ENCODE data around the gene BRME1.
"Not testable (repeated sequence)": the region's sequence is repeated elsewhere in the genome, so short reads cannot be mapped to it uniquely, and the experiment has no call there.

The BRME1 gene

DNA sequence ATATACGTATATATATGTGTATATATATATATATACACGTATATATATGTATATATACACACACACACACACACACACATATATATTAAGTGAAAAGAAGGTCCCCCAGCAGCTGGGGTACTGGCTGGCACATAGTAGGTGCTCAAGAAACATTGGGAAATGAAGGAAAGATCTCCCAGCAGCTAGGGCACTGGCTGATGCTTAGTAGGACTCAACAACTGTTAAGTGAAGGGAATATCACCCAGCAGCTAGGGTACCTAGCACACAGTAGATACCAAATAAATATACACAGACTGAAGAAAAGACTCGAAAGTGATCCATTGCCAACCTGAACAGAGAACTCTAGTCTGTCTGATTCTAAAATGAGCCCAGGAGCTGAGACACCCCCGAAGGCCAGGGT, 20.1 kb upstream of the BRME1 start:
- DNase-seq (ENCODE audit: low spot score): no peak

DNA sequence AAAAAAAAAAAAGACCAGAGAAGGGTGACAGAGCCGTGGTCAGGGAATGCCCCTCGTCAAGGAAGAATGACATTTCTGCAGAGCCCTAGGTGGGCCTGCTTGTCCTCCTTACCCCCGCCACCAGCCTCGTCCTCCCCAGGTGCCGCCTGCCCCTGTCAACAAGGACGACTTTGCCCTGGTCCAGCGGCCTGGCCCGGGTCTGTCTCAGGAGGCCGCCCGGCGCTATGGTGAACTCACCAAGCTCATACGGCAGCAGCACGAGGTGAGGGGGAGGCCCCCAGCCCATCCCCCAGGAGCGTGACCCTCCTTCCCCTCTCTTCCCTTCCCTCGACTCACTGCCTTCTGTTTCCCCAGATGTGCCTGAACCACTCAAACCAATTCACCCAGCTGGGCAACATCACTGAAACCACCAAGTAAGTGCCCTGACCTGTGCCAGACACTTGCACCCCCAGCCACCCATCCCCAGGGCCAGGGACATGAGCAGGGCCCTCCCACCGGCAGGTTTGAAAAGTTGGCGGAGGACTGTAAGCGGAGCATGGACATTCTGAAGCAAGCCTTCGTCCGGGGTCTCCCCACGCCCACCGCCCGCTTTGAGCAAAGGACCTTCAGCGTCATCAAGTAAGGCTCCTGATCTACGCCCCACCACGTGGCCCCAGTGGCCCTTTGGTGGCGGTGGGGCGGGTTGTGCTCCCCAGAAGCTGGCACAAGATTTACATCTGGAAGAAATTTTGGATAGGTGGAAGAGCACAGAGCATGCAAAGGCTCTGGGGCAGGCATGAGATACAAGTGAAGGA, 17.5 kb upstream of the BRME1 start:
- DNase-seq (ENCODE audit: low spot score): no peak

DNA sequence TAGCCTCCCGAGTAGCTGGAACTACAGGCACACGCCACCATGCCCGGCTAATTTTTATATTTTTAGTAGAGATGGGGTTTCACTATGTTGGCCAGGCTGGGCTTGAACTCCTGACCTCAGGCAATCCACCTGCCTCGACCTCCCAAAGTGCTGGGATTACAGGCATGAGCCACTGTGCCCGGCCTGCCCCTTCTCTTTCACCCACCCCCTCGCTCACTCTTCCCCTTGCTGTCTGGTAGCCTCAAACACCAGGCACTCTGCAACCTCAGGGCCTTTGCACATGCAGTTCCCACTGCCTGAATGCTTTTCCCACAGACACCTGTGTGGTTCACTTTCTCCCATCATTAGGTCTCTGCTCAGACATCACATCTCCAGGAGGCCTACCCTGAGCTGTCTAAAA, 16.2 kb upstream of the BRME1 start:
- DNase-seq (ENCODE audit: low spot score): not testable (repeated sequence)

DNA sequence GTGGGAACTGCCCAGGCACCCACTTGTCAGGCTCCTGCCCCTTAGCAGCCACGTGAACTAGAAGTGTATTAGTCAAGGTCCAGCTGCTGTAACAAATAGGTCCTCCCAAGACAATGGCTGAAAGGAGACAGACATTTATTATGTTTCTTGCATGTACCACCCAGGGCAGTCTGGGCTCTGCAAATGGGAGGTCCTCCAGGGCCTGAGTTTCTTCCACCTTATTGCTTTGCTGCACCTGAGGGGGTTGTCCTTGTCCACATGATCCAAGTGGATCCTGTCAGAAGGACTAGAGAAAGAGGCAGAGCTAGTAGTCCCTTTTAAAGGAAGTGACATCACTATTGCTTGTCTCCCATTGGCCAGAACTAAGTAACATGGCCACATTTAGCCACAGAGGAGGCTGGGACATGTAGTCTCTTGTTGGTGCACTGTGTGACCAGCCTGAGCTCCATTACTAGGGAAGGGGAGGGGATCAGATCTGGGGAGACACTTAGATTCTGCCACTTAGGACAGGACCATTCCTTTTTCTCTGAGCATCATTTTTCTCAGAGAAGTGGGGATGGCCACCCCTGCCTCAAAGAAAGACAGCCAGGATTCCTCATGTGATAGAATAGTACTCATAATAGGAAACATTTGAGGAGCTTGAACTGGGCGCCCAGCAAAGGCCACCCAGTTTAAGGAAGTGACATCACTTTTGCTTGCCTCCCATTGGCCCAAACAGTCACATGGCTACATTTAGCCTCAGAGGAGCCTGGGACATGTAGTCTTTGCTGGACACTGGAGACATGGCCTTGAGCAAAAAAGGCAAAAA, 15.2 kb upstream of the BRME1 start:
- no peak for DNase-seq (ENCODE audit: low spot score)

DNA sequence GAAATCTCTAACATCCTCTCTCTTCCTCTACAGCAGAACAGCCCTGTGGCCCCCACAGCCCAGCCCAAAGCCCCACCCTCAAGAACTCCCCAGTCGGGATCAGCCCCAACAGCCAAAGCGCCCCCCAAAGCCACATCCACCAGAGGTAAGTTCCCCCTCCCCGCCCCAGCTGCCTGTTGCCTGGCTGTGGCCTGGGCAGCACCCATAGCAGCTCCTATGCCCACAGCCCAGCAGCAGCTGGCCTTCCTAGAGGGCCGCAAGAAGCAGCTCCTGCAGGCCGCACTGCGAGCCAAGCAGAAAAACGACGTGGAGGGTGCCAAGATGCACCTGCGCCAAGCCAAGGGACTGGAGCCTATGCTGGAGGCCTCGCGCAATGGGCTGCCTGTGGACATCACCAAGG, 14.6 kb upstream of the BRME1 start:
- no peak for DNase-seq (ENCODE audit: low spot score)

DNA sequence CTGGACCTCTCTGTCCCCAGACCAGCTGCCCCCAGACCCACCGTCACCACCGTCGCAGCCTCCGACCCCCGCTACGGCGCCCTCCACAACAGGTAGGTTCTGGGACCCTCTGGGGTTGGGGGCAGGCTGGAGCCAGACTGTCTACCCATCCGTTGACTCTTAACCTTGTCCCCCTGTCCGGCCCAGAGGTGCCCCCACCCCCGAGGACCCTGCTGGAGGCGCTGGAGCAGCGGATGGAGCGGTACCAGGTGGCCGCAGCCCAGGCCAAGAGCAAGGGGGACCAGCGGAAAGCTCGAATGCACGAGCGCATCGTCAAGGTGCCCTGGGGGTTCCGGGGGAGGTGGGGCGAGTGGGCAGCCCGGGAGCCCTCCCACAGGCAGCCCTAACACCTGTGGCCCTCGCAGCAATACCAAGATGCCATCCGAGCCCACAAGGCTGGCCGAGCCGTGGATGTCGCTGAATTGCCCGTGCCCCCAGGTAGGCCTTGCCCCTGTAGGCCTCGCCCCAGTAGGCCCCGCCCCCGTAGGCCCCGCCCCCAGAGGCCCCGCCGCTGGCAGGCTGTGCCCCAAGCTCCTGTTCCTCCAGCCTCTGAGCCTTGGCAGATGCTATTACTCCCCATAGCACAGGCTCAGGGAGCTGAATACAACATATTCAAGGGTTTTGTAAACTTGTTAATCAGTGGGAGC, 13.0 kb upstream of the BRME1 start:
- DNase-seq (ENCODE audit: low spot score): no peak

DNA sequence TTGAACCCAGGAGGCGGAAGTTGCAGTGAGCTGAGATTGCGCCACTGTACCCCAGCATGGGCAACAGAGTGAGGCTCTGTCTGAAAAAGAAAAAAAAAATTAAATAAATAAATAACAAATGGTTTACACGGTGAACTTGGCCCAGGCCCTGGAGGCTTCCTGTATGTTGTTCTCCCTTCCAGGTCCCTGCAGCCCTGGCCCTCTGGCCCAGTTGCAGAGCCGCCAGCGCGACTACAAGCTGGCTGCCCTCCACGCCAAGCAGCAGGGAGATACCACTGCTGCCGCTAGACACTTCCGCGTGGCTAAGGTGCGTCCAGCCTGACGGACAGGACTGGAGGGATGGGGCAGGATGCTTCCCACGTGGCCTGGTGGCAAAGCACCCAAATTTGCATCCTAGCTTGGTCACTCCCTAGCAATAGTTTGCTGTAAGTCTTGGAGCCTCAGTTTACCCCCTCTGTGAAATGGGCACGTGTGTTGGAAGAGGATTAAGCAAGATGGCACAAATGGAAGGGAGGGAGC, 12.0 kb upstream of the BRME1 start:
- DNase-seq (ENCODE audit: low spot score): no peak

DNA sequence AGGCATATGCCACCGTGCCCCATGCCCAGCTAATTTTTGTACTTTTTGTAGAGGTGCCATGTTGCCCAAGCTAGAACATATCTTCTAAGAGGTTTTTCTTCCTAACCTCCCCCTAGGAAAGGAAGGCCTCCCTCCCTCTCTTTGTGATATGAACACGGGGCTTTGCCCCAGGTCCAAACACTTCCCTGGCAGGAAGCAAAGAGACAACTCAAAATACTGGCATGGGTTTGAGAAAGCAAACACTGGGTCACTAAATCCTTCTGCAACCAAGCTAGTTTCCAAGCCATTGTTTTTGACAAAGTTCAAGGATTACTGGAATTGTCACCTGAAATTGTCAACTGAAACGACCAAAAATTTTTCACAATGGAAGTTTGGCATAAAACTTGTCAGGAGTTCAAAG, 8.9 kb upstream of the BRME1 start:
- DNase-seq (ENCODE audit: low spot score): no peak

DNA sequence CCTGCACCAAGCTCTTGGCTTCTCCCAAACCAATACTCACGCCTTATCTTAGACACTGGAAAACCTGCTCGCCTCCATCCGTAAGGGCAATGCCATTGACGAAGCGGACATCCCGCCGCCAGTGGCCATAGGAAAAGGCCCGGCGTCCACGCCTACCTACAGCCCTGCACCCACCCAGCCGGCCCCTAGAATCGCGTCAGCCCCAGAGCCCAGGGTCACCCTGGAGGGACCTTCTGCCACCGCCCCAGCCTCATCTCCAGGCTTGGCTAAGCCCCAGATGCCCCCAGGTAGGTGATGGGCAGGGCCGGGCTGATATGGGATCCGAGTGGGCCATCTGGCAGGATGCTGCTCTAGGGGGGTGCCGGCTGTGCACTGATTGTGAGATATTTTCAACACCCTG, 7.4 kb upstream of the BRME1 start:
- no peak for DNase-seq (ENCODE audit: low spot score)

DNA sequence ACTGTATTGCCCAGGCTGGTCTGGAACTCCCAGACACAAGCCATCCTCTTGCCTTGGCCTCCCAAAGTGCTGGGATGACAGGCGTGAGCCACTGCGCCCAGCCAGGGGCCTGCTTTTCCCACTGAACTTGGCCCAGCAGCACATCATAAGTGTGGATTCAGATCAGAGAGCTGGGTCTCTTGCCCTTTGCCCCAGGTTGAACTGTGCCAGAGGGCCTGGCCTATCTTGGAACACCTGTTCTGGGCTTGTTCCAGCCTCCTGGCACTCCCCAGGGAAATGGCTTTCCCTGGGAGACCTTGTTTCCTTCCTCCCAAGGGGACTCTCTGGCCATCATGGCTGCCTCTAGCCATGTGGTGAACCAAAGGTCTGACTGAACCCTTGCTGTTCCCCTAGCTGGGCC, 3.5 kb upstream of the BRME1 start:
- DNase-seq (ENCODE audit: low spot score): no peak

DNA sequence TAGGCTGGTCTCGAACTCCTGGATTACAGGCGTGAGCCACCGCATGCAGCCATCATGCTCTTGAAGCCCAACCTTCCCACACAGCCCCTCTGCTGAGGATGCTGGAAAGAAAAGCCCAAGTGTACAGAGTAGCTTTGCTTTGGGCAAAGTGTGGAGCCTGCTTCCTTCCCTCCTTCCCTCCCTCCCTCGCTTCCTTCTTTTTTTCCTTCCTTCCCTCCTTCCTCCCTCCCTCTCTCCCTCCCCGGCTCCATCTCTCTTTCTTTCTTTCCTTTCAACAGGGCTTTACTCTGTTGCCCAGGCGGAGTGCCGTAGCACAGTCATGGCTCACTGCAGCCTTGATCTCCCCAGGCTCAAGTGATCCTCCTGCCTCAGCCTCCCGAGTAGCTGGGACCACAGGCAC, 2.8 kb upstream of the BRME1 start:
- no peak for DNase-seq (ENCODE audit: low spot score)

DNA sequence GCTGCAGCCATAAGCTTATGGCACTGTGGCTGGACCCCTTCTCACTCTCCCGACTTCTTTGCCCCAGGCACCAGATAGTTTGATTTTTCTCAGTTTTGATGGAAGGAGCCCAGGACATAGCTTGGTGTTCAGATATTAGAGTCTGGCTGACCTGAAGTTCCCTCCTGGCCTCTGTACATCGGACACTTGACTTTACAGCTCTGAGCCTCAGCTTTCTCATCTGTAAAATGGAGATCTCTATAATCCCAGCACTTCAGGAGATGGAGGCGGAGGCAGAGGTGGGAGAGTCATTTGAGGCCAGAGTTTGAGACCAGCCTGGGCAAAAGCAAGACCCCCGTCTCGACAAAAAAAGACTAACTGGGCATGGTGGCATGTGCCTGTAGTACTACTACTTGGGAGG, 993 bp upstream of the BRME1 start:
- no peak for DNase-seq (ENCODE audit: low spot score)

DNA sequence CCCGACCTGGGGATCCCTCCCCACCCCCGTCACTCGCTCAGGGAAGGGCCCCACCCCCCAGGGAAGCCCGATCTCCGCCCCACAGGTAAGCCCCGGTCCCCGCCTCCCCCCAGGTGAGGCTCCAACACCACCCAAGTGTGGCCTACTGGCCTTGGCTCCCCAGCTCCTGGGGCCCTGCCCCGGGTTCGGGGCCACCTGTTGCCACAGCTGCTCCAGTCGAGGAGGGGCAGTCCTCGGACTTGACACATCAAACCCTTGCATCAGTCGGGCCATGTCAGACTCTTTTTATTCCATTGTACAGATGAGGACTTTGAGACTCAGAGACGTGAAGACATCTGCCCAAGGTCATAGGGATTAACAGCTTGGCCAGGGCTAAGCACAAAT, 596 bp upstream of the BRME1 start:
- DNase-seq (ENCODE audit: low spot score): peak; percentile 14

DNA sequence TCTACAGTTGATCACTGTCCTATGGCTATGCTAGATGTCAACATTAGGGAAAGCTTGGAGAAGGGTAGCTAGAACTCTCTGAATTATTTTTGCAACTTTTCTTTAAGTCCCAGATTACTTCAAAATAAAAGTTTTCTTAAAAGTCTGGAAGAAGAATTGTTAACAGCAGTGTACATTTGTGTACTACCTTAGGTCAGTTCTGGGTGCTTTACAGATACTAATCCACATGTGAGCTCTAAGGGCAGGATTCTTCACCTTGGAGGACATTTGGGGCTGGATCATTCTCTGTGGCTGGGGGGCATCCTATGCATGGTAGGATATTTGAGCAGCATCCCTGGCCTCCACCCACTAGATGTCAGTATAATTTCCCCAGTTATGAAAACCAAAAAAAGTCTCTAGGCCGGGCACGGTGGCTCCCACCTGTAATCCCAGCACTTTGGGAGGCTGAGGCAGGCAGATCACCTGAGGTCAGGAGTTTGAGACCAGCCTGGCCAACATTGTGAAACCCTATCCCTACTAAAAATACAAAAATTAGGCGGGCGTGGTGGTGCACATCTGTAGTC, 2.8 kb downstream of the BRME1 start:
- peak; percentile 35 for DNase-seq (ENCODE audit: low spot score)

DNA sequence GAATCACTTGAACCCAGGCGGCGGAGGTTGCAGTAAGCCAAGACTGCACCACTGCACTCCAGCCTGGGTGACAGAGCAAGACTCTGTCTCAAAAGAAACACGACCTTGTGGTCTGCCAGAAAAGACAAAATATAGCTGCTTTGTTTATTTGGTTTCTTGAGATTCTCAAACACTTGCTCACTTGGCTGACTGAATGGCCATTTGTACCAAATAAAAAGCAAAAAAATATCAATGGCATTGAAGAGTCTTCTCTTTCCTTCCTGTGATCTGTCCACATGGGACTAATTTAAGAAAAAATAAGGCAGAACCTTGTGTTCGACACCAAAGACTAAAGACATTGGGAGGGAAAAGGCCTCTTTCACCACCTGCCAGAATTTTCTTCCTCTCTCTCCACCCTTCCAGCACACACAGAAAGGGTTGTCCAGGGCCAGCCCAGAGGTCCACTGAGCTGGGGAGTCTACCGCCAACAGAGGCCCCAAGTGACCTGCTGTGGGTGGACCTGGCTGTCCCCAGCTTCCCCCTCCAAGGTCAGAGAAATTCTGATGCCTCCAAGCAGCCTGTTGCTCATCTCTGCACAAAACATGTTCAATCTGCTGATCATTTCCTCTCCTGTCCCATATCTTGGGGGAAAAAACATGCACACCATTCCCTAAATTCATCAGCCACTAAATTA, 5.9 kb downstream of the BRME1 start:
- DNase-seq (ENCODE audit: low spot score): no peak

DNA sequence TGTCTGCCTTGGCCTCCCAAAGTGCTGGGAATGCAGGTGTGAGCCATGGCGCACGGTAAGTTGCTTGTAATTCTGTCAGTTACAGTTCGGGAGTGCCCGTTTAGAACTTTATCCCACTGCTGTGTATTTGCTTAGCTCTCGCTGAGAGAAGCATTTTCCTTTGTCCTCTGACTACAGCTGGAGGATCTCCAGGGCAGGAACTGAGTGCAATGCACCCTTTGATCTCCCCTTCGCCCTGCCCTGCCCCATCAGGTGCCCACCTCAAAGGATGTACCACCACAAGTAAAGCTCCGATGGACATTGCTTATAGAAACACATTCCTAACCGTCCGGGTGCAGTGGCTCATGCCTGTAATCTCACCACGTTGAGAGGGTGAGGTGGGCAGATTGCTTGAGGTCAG, 6.5 kb downstream of the BRME1 start:
- DNase-seq (ENCODE audit: low spot score): no peak

DNA sequence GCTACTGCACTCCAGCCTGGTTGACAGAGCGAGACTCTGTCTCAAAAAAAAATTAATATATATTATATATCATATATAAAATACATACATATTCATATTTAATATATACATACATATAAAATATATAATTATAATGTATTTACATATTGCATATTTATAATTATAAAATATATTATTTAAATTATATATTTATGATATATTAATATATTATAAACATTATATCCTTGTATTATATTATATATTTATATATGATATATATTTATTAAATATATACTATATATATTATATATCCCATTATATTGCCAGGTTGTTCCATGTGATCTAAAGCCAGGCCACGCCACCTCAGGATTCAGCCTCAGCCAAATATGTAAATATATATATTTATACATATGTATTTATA, 9.7 kb downstream of the BRME1 start:
- DNase-seq (ENCODE audit: low spot score): no peak

DNA sequence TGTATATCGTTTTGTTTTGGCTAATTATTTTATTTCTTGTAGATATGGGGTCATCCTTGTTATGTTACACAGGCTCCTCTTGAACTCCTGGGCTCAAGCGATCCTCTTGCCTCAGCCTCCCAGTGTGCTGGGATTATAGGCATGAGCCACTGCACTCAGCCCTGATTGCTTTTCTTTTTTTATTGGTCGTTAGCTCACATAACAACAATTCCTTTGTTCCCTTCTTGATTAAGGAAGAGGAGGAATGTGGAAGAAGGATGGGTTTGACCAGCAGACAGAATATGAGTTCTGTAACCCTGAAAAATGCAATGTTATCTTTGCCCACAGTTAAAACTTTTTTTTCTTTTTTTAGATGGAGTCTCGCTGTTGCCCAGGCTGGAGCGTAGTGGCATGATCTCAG, 11.4 kb downstream of the BRME1 start:
- DNase-seq (ENCODE audit: low spot score): no peak

DNA sequence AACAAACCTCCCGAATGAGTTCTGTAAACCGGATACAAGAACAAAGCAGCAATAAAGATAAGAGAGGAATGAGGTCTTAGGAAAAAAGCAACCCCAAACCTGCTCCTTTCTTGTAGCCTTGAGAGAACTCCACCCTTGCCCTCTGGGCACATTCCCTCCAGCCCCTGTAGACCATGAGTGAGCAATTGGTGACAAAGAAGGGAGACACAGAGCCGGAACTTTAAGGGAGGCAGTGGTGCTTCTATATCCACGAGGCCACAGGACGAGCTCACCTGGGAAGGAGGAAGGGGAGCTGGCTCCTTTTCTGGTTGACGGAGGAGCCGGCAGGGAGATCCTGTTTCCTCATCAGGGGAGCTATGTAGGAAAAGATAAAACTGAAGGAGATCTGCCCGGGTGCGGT, 13.0 kb downstream of the BRME1 start:
- DNase-seq (ENCODE audit: low spot score): no peak

DNA sequence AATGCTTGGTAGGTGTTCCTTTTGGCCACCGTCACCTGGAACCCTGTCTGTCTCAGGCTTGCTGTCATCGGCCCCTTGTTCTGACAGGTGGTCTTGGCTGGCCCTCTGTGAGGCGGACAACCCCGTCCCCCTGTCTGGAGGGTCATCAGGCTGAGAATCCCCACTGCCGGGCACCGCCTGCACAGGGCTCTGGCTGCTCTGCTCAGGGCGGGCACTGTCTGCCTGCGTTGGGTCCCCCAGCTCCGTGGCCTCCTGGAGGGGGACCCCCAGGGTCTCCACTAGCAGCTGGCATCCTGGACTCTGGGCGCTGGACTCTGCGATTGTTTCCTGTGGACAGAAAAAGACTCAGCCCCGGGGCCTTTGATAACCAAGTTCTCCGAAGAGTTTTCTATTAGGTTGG, 15.8 kb downstream of the BRME1 start:
- no peak for DNase-seq (ENCODE audit: low spot score)

DNA sequence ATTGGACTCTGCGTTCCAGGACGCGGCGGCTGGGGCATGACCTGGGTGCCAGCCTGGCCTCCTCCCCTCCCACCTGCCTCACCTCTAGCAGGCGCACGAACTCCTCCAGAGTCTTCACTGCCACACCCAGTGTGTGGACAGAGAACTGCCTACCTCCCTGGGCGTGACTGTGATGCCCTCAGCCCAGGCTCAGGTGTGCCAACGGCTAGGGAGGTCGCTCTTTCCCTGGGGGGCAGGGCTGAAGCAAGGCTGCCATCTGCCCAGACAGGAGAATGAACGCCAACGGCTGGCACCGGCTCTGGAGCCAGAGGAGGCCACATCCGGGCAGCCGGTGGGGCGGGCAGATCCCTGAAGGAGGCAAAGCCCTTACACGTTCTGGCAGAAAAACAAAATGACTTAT, 17.6 kb downstream of the BRME1 start:
- DNase-seq (ENCODE audit: low spot score): no peak

DNA sequence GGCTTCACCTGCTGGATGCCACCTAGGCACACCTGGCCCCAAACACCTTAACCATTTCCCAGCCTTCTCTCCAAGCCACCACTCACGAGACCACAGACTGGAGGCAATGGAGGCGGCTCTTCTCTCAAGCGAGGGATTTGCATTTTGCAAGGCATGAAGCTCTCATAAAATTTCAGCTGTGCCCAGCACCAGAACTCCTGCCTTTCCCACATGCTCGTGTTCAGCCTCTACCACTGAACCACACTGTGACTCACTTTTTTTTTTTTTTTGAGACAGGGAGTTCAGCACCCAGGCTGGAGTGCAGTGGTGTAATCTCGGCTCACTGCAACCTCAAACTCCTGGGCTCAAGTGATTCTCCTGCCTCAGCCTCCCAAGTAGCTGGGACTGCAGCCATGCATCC, 18.4 kb downstream of the BRME1 start:
- DNase-seq (ENCODE audit: low spot score): no peak
